ENCODE results near the gene VPS36.
"Not testable (repeated sequence)": the region's sequence is repeated elsewhere in the genome, so short reads cannot be mapped to it uniquely, and the experiment has no call there.

Gene VPS36

GRCh38 chr13:52446265-52446664 is 4.2 kb downstream of the VPS36 start:
- DNase-seq (ENCODE audit: low spot score), result no peak

DNA sequence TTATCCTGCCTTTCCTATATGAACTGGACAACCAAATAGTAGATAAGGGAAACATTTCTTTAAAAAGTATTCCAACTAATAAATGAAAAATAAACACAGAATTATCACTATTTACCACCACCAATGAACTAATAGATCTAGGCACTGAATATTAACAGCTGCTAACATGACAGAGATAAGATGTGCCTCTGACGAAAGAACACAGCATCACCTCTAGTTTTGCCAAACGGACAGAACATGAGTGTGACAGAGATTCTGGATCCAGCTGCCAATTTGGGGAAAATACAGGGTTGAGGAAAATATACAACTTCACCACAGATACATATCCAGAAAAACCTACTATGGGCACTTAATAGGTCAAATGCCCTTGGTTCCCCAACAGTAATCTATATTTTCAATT is 18.0 kb downstream of the VPS36 start:
- DNase-seq (ENCODE audit: low spot score), result no peak

DNA sequence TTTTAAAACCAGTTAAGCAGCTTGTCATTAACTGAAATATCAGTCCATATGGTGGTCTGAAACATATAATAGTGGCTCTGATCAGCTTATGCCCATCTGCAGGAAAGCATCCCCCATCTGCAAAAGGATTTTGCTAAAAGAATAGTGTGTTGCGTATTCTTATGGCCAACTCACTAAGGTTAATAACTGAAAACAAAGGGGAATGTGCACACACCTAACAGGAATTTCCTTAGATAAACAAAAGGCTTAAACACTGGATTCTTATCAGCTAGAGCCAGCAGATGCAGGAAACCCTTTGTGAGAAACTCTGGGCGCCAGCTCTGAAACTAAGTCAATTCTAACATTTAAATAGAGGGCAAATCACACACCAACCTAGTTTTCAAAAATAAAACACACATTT is 22.1 kb downstream of the VPS36 start:
- no peak for DNase-seq (ENCODE audit: low spot score)

DNA sequence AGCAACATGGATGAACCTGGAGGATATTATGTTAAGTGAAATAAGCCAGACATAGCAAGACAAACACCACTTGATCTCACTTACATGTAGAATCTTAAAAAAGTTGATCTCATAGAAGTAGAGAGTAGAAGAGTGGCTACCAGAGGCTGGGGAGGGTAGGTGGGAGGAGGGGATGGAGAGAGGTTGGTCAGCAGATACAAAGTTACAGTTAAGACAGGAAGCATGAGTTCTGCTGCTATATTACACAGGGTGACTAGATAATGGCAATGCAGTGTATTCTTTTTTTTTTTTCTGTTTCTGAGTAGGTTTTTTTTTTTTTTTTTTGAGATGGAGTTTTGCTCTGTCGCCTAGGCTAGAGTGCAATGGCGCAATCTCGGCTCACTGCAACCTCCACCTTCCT is 29.2 kb downstream of the VPS36 start:
- DNase-seq (ENCODE audit: low spot score), result no peak

- DNase-seq (ENCODE audit: low spot score), result no peak
Observed at GRCh38 chr13:52419080-52419479, 31.4 kb downstream of the VPS36 start.

DNA sequence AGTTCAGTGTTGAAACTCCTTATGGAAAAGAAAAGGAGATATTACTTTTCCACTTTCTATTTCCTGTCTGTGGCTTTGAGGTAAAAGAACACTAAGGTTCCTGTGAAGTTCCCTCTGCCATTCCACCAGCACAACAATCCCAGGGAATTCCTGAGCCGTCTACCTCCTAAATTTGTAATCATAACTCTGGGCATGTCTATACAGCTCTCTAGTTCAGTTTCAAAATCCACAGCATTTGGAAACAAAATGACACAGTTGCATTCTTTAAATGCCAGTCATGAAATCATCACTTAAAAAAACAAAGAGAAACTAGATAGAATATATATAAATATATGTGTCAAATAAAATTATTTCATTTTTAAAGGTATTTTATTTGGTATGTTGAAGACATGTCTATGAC is 35.5 kb downstream of the VPS36 start:
- no peak for DNase-seq (ENCODE audit: low spot score)

DNA sequence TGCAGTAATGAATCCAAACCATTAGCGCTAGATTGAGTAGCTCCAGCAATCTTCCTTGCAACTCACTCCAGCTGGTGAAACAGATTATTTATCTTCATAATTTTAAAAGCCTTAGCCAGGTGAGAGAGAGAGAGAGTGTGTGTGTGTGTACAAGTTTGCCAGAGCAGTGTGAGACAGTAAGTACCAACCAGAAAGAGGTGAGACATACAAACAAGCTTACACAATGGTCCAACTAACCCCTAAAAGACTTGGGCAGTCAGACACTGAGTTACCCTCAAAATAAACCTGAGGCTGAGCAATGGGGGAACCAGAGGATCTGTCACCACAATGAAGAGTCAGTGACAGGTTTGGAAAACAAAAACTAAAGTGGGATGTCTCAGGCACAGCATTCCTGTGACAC is 36.4 kb downstream of the VPS36 start:
- DNase-seq (ENCODE audit: low spot score), result no peak

GRCh38 chr13:52412128-52412527 is 38.3 kb downstream of the VPS36 start:
- DNase-seq (ENCODE audit: low spot score), result no peak

DNA sequence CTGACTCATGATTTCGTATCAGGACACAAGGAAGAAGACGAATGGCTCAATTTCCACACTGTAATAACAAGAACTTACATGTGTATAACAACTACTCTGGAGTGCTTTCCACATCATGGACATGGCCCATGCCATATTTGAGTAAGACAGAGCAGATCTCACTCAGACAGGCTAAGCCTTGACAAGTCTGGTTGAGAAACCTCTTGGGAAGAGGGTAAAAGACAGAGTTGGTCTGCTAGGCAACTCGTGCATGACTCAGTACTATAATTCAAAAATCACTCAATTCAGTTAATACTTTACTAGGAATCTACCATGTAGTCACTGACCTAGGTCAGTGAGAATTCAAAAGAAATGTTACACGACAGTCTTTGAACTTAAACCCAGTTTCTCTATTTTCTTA is 38.8 kb downstream of the VPS36 start:
- DNase-seq (ENCODE audit: low spot score), result no peak

GRCh38 chr13:52408071-52408658 is 42.3 kb downstream of the VPS36 start:
- DNase-seq (ENCODE audit: low spot score), result not testable (repeated sequence)

- not testable (repeated sequence) for DNase-seq (ENCODE audit: low spot score)
Observed at GRCh38 chr13:52407436-52407835, 43.0 kb downstream of the VPS36 start.

DNA sequence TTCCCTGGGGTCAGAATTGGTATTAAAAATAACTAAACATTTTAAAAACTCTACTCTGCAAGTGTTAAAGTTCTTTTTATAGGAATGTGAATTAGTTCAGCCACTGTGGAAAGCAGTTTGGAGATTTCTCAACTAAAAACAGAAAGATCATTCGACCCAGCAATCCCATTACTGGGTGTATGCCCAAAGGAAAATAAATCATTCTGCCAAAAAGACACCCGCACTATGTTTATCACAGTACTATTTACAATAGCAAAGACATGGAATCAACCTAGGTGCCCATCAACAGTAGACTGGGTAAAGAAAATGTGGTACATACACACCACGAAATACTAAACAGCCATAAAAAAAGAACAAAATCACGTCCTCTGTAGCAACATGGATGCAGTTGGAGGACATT is 43.8 kb downstream of the VPS36 start:
- no peak for DNase-seq (ENCODE audit: low spot score)

DNA sequence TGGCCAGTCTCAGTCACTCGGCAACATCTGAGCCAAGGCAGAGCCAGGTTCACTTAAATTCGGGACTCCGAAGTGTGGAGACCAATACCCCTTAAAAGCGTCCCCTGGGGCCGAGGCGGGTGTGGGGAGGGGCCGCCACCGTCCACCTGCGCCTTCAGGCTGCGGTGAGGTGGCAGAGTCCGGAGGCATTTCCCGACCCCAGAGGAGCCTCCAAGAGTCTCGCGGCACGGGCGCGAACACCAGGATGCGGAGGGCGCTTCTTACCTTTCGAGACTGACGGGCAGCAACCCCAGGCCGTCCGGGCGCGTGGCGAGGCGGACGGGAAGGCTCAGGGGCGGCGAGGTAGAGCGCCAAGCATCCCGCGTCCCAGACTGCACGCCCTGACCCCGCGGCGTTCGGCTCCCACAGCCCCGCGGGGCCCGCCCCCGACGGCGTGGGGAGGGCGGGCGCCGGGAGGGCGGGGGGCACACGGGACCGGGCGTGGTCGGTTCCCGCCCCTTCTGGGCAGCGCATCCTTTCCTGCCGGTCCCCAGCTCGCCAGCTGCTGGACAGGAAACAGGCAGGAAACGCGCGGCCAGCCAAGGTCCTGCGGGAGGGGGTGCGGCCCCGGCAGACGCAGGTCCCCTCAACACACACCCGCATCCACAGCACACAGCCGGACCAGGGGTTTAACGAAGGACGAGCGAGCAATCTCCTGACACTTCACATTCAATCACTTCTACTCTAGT is 44.5 kb downstream of the VPS36 start, which contains the start of gene THSD1:
Gene THSD1 (minus strand): TSS at position 406 of the 728 bp plus-strand sequence. CDS start 3,572 bp downstream, outside the sequence.
- no peak for DNase-seq (ENCODE audit: low spot score)

DNA sequence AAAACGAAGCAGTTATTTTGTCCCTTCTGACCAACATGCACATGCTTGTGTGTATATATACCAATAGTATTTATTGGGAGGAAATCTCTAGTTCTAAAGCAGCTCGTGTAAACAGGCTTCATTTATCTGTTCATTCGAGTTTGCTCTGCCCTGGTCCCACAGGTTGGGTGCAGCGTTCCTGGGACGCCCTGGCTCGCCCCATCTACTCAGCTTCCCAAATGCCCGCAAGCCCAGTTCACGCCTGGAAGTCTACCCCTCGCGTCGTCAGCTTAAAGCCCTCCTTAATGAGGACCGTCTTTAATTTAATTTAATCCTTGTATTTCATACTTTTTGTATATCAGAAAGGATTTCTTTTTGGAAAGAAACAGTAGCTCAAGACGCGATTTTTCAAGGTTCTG is 45.1 kb downstream of the VPS36 start:
- DNase-seq (ENCODE audit: low spot score), result no peak

GRCh38 chr13:52399708-52400107 is 50.7 kb downstream of the VPS36 start:
- no peak for DNase-seq (ENCODE audit: low spot score)

DNA sequence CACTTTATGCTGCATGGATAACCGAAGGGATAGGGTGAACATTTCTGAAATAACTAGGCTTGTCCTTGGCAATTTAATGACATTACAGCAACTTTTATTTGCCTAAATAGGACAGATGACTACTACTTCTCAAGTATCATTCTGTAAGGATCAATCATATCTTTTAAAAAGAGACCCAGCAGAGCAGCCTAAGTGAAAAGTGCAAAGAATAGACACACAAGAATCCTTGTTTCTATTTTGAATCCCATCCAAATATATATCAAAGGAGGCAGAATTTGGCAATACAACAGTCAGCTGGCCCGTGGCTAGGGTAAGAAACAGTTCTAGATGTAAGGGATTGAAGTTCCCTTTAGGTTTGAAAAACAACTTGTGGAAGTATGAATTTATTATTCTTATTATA is 51.4 kb downstream of the VPS36 start:
- DNase-seq (ENCODE audit: low spot score), result no peak

DNA sequence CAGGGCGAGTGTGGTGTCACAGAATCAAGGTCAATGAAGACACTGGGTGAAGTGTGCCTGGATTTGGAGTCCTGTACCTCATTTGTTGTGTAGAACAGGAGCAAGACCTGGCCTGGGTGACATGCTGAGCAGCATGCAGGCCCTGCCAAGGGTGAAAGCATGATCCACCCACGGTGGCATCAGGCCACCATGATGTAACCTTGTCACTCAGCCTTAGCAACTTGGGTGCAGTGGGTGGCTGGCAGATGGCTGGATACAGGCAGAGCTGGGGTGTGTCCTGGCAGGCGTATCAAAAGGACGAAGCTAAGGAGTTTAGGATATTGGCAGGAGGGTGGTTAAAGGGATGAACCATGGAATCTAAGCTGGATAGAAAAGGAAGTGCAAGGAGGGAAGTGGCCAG is 54.7 kb downstream of the VPS36 start:
- DNase-seq (ENCODE audit: low spot score), result no peak

DNA sequence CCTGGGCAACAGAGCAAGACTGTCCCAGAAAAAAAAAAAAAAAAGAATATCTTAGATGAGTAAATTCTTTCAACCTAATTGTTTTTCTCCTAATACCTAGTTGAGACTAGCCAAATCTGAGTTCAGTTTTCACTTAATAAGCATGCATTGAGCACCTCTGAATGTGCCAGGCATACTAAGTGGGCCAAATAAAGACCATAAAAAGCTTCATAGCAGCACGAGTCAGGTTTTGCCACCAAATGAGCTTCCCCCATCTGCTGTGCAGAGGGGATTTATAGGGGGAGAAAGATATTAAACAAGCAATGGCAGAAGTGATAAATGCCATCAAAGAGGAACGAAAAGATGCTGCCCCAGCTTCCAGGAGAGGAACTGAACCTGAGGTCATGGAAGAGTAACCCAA is 55.8 kb downstream of the VPS36 start:
- DNase-seq (ENCODE audit: low spot score), result no peak

GRCh38 chr13:52393572-52394357 is 56.7 kb downstream of the VPS36 start:
- no peak for DNase-seq (ENCODE audit: low spot score)

DNA sequence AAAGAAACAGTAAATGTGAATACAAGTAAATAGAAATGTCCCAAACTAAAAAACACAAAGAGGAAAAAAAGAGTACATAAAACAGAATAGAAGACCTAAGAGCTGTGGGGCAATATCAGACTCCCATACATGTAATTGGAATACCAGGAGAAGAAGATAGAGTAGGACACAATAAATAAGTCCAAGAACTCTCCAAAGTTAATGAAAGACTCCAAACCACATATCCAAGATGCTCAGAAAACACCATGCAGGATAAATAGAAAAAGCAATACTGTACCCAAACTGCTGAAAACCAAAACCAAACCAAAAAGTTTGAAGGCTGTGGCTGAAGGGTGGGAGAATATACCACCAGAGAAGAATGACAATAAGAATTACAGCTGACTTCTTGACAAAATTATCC is 62.7 kb downstream of the VPS36 start:
- DNase-seq (ENCODE audit: low spot score), result no peak

DNA sequence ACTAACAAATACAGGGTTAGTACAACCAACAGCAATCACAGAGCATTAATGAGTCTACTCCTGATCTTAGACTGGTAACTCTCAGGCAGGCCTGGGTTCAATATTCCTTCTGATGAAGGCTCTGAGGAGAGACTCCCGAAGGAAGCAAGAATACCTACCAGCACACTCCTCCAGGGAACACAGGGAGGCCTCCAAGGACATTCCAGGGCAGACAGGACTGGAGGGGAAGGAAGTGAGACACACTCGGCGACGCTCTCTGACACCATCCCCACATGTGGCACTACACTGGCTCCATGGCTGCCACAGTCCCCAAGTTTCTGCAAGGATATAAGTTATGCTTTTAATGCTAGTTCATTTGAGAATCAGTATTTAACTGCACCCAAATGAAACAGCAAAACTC is 64.6 kb downstream of the VPS36 start:
- DNase-seq (ENCODE audit: low spot score), result no peak

DNA sequence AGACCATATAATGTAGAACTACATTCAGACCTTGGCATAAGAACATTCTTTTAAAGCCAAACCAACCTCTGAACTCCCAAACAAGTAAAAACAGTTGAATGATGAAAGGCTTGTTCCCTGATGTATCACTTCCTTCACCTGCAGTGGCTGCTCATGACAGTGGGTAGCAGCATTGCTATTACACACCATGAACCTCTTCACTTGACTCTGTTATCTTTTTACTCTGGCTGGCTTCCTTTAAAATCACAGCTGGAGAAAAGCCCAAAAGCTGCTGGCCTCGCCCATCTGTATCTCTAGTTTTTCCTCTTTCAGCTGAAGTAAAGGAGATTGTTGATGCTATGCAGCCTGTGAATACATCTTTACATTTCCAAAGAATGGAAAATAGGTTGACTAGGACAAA is 67.1 kb downstream of the VPS36 start:
- DNase-seq (ENCODE audit: low spot score), result no peak

GRCh38 chr13:52378312-52378711 is 72.1 kb downstream of the VPS36 start:
- DNase-seq (ENCODE audit: low spot score), result no peak

All from CD4-positive, alpha-beta T cell treated with Interleukin-6 at 100 ng/mL for 8 hours (primary cell).